GM12801 (cell line): ENCODE measurements around the gene NR2E1.

ENCODE experiments used
- TF ChIP-seq, protein P1 (sequence below): IDR thresholded peaks from one replicate; pipeline ENCODE4 v1.5.1; 2011; ENCODE audit warnings: control low read depth; ENCODE audit not compliant: insufficient read length; ENCODE audit errors: extremely low read depth

Gene NR2E1

DNA sequence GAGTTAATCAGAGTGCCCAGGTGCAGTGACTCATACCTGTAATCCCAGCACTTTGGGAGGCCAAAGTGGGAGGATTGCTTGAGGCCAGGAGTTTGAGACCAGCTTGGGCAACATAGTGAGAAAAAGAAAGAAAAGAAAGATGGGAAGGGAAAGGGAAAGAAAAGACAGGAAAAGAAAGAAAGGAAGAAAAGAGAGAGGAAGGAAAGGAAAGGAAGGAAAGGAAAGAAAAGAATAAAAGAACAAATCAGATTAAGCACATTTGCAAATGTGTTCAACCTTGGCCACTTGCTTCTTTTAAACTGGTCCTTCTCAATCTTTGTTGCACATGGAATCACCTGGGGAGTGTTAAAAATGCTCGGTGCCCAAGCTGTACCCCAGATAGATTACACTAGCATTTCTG lies 28.0 kb downstream of the NR2E1 start:
- TF ChIP-seq, protein P1, sequence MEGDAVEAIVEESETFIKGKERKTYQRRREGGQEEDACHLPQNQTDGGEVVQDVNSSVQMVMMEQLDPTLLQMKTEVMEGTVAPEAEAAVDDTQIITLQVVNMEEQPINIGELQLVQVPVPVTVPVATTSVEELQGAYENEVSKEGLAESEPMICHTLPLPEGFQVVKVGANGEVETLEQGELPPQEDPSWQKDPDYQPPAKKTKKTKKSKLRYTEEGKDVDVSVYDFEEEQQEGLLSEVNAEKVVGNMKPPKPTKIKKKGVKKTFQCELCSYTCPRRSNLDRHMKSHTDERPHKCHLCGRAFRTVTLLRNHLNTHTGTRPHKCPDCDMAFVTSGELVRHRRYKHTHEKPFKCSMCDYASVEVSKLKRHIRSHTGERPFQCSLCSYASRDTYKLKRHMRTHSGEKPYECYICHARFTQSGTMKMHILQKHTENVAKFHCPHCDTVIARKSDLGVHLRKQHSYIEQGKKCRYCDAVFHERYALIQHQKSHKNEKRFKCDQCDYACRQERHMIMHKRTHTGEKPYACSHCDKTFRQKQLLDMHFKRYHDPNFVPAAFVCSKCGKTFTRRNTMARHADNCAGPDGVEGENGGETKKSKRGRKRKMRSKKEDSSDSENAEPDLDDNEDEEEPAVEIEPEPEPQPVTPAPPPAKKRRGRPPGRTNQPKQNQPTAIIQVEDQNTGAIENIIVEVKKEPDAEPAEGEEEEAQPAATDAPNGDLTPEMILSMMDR: no peak

- TF ChIP-seq, protein P1: no peak
These were observed 28.7 kb downstream of the NR2E1 start for GRCh38 chr6:108194503-108194902.

GRCh38 chr6:108195209-108195608 lies 29.4 kb downstream of the NR2E1 start:
- TF ChIP-seq, protein P1: no peak

GRCh38 chr6:108198761-108199498 lies 33.1 kb downstream of the NR2E1 start:
- TF ChIP-seq, protein P1: no peak

- TF ChIP-seq, protein P1: no peak
These were observed 34.4 kb downstream of the NR2E1 start for GRCh38 chr6:108200186-108200585.

- TF ChIP-seq, protein P1: no peak
These were observed 34.8 kb downstream of the NR2E1 start for GRCh38 chr6:108200631-108201030.

- TF ChIP-seq, protein P1: no peak
These were observed 37.6 kb downstream of the NR2E1 start for GRCh38 chr6:108203189-108204112.
